MM.1S (cell line): ENCODE measurements around the gene ANXA8.

Source experiments
- DNase-seq: peaks from one replicate; pipeline ENCODE4 v3.0.0-alpha.2; 2015
- H2AFZ ChIP-seq: fragments of 300-600 bp; sonication (generic); 2 replicates; pipeline ENCODE4 v1.6.0; 2016; ENCODE audit warnings: antibody characterized with exemption, low read length
- H3F3A ChIP-seq: fragments of 300-600 bp; sonication (generic); 2 replicates; pipeline ENCODE4 v1.6.1; 2016; ENCODE audit warnings: mild to moderate bottlenecking, antibody characterized with exemption, low read length, moderate library complexity, mixed read lengths; ENCODE audit not compliant: insufficient read depth
- H3K27ac ChIP-seq: fragments of 300-600 bp; sonication (generic); 2 replicates; pipeline ENCODE4 v1.5.1; 2016; ENCODE audit warnings: mild to moderate bottlenecking, low read length
- H3K27me3 ChIP-seq: fragments of 300-600 bp; sonication (generic); replicated peaks from 2 replicates; pipeline ENCODE4 v1.6.0; 2016; ENCODE audit warnings: low read length; ENCODE audit not compliant: insufficient read depth
- H3K36me3 ChIP-seq: fragments of 300-600 bp; sonication (generic); replicated peaks from 2 replicates; pipeline ENCODE4 v1.6.1; 2016; ENCODE audit warnings: mild to moderate bottlenecking, low read length, mixed read lengths; ENCODE audit not compliant: insufficient read depth
- H3K4me1 ChIP-seq: fragments of 300-600 bp; sonication (generic); 2 replicates; pipeline ENCODE4 v1.6.1; 2016; ENCODE audit warnings: low read length, mixed read lengths
- H3K4me2 ChIP-seq: fragments of 300-600 bp; sonication (generic); 2 replicates; pipeline ENCODE4 v1.6.0; 2016; ENCODE audit warnings: low read depth, low read length
- H3K4me3 ChIP-seq: fragments of 300-600 bp; sonication (generic); 2 replicates; pipeline ENCODE4 v1.5.1; 2016; ENCODE audit warnings: low read length, mixed read lengths
- H3K79me2 ChIP-seq: fragments of 300-600 bp; sonication (generic); 2 replicates; pipeline ENCODE4 v1.6.1; 2016; ENCODE audit warnings: mixed run types, low read length, mixed read lengths
- H3K9ac ChIP-seq: fragments of 300-600 bp; sonication (generic); 2 replicates; pipeline ENCODE4 v1.6.1; 2016; ENCODE audit warnings: low read length, mixed read lengths
- H3K9me2 ChIP-seq: fragments of 300-600 bp; sonication (generic); replicated peaks from 2 replicates; pipeline ENCODE4 v1.6.1; 2016; ENCODE audit warnings: mild to moderate bottlenecking, low read length, mixed read lengths; ENCODE audit not compliant: insufficient read depth
- H3K9me3 ChIP-seq: fragments of 300-600 bp; sonication (generic); replicated peaks from 2 replicates; pipeline ENCODE4 v1.6.1; 2016; ENCODE audit warnings: mild to moderate bottlenecking, low read length, mixed read lengths; ENCODE audit not compliant: insufficient read depth
- H4K20me1 ChIP-seq: fragments of 300-600 bp; sonication (generic); 2 replicates; pipeline ENCODE4 v1.6.1; 2016; ENCODE audit warnings: mild to moderate bottlenecking, low read length, moderate library complexity, mixed read lengths; ENCODE audit not compliant: insufficient read depth
- CTCF ChIP-seq: fragments of 300-600 bp; sonication (generic); IDR thresholded peaks from 2 replicates; pipeline ENCODE4 v1.5.1; 2016; ENCODE audit warnings: antibody characterized with exemption, low read length, mixed read lengths
- EZH2 ChIP-seq: fragments of 300-600 bp; sonication (generic); optimal IDR thresholded peaks from 2 replicates; pipeline ENCODE3; 2017; ENCODE audit warnings: low read depth, mild to moderate bottlenecking, antibody characterized with exemption, low read length, mixed read lengths
- EZH2phosphoT487 ChIP-seq: fragments of 300-600 bp; sonication (generic); IDR thresholded peaks from 2 replicates; pipeline ENCODE4 v1.6.1; 2018; ENCODE audit warnings: antibody characterized with exemption, low read length

The ANXA8 gene

GRCh38 chr10:47423476-47423875 is 60.4 kb downstream of the ANXA8 start:
- H3K9ac ChIP-seq = no peak overlapping the region
- H3K9me2 ChIP-seq = no peaks in the 10 kb centered on the region
- no peak for TF ChIP-seq EZH2
- TF ChIP-seq CTCF = no peak
- TF ChIP-seq EZH2phosphoT487 = no peak
- H2AFZ ChIP-seq = no peak overlapping the region
- H3K4me2 ChIP-seq = no peak overlapping the region
- H4K20me1 ChIP-seq = no peaks in the 10 kb centered on the region
- H3K4me3 ChIP-seq = no peak overlapping the region
- no peaks in the 10 kb centered on the region for H3K79me2 ChIP-seq
- no peaks in the 10 kb centered on the region for H3K27me3 ChIP-seq
- no peaks in the 10 kb centered on the region for H3K4me1 ChIP-seq
- no peak overlapping the region for H3K27ac ChIP-seq
- no peak for DNase-seq
- no peaks in the 10 kb centered on the region for H3F3A ChIP-seq
- H3K9me3 ChIP-seq = no peaks in the 10 kb centered on the region
- no peaks in the 10 kb centered on the region for H3K36me3 ChIP-seq

- no peak overlapping the region for H3K9ac ChIP-seq
- no peak for DNase-seq
- no peaks in the 10 kb centered on the region for H3K9me3 ChIP-seq
- no peaks in the 10 kb centered on the region for H3K27me3 ChIP-seq
- TF ChIP-seq CTCF (no peak), EZH2phosphoT487 (no peak), EZH2 (no peak)
- H3K9me2 ChIP-seq = no peaks in the 10 kb centered on the region
- H3K4me2 ChIP-seq = no peak overlapping the region
- no peaks in the 10 kb centered on the region for H3K79me2 ChIP-seq
- no peak overlapping the region for H3K4me3 ChIP-seq
- no peaks in the 10 kb centered on the region for H3K36me3 ChIP-seq
- H4K20me1 ChIP-seq = no peaks in the 10 kb centered on the region
- H3F3A ChIP-seq = no peaks in the 10 kb centered on the region
- no peaks in the 10 kb centered on the region for H3K4me1 ChIP-seq
- H3K27ac ChIP-seq = no peak overlapping the region
- no peak overlapping the region for H2AFZ ChIP-seq
Measured at GRCh38 chr10:47421057-47421952, 62.6 kb downstream of the ANXA8 start.

- Histone ChIP-seq H3K79me2 (no peaks in the 10 kb centered on the region), H3K9me2 (no peaks in the 10 kb centered on the region), H3K27ac (no peak overlapping the region), H3K4me2 (no peak overlapping the region), H3K4me1 (no peaks in the 10 kb centered on the region), H3K27me3 (no peaks in the 10 kb centered on the region), H4K20me1 (no peaks in the 10 kb centered on the region), H3F3A (no peaks in the 10 kb centered on the region), H3K9me3 (no peaks in the 10 kb centered on the region), H3K9ac (no peak overlapping the region), H2AFZ (no peak overlapping the region), H3K4me3 (no peak overlapping the region), H3K36me3 (no peaks in the 10 kb centered on the region)
- DNase-seq = no peak
- TF ChIP-seq EZH2phosphoT487 = no peak
- no peak for TF ChIP-seq EZH2
- TF ChIP-seq CTCF = no peak
Measured at GRCh38 chr10:47420305-47421056, 63.4 kb downstream of the ANXA8 start.
